GM12872 (cell line): ENCODE results near the gene PAK6.

Experiments
- TF ChIP-seq, protein P1 (sequence below): IDR thresholded peaks from 3 replicates; pipeline ENCODE4 v1.5.1; 2011; ENCODE audit warnings: low read depth, mild to moderate bottlenecking, low read length, moderate library complexity; ENCODE audit not compliant: insufficient read depth

Gene PAK6

DNA sequence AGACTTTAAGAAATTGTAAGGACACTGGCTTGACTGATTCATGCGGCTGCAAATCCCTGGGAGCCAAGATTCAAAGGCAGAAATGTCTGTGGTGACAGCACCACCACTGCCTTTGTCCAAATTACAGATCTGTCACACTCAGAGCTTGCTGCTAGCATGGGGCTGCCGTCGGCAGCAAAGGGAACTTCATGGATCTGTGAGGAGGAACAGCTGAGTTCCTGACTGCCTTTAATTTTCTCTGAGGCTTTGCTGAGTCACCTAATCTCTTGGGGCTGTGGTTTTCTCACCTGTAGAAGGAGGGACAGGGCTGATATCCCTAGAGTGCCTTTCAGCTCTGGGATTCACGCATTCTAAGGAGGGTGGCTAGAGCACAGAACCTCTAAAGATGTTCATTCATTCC is 4.1 kb upstream of the PAK6 start:
- TF ChIP-seq, protein P1, sequence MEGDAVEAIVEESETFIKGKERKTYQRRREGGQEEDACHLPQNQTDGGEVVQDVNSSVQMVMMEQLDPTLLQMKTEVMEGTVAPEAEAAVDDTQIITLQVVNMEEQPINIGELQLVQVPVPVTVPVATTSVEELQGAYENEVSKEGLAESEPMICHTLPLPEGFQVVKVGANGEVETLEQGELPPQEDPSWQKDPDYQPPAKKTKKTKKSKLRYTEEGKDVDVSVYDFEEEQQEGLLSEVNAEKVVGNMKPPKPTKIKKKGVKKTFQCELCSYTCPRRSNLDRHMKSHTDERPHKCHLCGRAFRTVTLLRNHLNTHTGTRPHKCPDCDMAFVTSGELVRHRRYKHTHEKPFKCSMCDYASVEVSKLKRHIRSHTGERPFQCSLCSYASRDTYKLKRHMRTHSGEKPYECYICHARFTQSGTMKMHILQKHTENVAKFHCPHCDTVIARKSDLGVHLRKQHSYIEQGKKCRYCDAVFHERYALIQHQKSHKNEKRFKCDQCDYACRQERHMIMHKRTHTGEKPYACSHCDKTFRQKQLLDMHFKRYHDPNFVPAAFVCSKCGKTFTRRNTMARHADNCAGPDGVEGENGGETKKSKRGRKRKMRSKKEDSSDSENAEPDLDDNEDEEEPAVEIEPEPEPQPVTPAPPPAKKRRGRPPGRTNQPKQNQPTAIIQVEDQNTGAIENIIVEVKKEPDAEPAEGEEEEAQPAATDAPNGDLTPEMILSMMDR: no peak

DNA sequence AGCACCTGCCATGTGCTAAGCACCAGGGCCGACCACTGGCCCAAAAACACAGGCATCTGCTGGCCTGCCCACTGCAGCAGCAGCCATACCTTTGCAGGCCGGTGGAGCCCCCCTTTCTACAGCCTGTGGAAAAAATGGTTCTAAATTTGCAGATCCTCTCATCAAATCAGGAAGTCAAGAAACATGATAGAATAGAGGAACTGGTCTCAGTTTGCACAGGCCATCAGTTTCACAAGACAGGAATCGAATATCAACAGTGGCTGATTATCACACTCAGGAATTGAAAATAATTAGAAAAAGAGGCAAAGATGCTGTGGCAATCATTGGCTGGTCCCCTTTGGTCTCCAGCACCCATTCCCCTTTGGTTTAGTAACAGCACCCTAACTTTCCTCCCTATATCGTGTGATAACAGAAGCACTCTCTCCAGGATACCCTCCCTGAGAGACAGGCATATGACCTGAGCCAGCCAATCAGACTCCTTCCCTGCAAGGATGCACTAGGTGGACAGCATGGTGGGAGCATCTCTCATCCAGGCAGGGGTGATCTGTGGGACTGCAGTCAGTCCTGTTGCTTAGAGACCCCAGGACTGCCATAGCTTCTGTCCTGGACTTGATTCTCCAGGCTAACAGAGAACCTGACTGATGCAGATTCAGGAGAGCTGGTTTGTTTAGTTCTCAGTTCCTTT is 3.5 kb upstream of the PAK6 start:
- TF ChIP-seq, protein P1: no peak

DNA sequence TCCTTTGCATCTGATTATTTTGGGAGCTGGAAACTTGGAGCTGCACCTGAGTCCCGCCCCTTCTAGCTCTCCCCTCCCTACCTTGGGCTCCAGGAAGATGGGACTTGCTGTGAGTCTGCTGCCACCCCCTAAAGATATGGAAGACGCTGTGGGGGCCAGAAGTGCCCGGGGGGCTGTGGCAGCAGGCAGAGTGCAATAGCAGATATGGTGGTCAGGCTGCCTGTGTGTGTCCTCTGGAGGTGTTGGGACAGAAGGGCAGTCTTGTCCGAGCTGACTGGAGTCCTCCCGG is 485 bp downstream of the PAK6 start:
- TF ChIP-seq, protein P1: no peak

DNA sequence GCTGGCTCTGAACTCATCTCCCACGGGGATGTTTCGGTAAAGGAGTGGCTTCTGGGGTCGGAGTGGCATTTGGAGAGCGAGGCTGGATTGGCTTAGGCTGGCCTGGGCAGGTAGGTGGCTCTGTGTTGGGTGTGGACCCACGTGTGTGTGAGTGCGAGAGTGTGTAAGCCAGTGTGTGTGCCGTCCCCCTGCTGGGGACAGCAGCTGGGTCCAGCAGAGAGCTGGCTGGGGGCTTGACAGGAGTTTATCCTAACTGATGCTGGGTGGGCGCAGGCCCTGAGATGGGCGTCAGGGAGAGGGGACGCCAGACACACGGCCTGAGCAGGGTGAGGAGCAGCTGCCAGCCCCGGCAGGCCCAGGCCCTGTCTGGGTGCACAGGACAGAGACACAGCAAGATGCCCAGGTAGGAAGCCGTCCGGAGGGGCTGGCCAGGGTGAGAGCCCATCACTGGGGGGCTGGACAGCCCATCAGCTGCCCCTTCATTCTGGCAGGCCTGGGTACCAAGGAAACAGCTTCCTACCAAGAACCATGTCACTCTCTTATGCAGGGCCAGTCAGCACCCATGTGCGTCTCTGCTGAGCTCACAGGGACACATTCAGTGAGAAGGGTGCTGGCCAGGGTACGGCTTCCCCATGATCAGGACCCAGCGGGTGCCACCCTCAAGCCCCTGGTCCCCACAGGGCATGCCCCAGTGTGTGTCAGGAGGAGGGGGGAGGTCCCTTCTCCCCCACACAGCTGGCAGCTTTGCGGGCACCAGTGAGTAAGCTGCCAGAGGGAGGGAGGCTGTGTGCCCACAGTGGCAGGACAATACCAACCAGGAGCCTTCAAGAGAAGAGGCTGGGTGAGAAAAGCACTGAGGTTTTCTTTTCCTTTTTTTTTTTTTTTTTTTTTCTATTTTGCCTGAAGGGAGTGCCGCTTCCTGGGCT is 1.1 kb downstream of the PAK6 start:
- TF ChIP-seq, protein P1: no peak

DNA sequence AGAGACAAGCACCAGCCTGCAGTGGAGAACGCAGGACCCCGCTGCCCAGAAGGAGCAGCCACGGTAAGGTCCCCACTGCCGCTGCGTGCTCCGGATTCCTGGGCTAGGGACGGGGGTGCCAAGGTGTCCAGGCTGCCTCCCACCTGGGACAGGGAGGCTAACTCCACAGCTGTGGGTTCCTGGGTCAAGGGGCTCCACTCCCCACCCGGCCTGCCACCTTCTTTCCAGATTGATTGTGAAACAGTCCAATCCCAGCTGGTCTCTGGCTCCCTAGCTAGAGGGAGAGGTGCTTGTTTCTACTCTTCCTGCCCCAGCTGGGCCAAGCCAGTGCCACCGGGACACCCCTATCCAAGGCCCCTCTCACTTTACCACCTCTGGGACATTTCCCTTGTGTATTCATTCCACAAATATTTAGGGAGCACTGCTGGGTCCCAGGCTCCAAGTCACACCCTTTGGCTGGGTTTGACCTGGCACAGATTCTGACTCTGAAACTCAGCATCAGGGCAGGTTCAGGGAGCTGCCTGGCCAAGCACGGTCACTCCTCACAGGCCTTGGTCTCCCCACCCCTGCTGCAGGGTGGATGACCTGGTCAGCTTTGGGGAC is 1.9 kb downstream of the PAK6 start:
- TF ChIP-seq, protein P1: no peak

DNA sequence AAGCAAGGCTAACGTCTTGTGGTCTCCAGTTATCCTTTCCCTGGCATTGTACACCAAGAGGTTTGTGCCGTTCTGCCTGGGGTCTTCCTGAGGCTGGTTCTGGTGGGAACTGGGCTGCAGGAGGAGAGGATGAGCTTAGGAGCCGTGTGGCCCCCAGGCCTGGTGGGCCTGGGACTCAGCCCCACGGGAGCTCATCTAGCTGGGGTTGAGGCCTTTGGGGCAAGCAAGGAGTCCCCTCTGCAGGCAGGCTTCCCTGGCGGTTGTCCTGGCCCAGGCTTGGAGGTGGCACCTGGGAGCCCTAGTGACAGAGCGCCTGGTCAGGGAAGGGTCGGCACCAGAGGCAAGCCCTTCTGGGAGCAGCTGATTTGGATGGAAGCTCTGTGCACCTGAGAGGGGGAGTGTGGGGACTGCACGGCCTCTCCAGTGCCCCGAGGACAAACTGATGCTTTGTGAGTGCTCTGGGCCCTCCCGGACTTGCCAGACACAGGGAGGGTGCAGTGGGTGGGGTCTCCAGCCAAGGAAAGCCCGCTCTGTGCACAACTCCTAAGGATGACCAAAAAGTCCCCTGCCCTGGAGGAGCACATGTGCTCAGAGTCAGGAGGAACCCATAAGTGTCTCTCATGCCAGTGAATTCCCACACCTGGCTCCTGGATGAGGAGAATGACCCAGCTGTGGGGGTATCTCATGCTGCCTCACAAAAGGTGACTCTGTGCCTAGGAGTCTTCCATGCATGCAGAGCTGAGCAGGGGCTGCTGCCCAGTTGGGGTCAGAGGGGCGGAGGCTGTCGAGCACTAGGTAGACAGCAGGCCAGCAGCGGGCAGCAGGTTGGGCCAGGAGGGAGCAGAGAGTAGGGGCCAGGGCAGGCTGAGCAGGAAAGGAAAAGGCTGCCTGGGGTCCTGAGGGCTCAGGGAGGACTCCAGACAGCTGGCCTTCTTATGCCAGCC is 2.7 kb downstream of the PAK6 start:
- TF ChIP-seq, protein P1: no peak
